SHP77 (cell line): ENCODE measurements around the gene DOCK2.

Experiments used
- DNase-seq, 2 experiments: peaks; one replicate each; lab custom pipeline; 2025; lab: John Stamatoyannopoulos, UW

Gene DOCK2

DNA sequence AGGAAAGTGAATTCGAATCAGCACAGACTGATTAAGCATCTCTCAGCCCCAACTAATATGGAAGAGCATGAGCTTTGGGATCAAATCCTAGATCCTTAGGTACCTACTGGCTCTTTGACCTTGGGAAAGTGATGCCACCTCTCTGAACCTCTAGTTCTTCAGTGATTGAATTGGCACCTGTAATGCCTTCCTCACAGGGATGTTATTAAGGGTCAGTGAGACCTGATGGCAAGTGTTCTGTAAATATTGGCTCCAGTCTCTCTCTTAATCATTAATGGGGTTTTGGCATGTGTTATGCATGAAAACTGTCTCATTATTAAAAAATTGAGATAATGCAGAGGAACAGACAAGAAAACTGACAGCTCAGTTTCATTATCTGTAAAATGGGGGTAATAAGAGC, 227.4 kb downstream of the DOCK2 start:
- no peak for DNase-seq

DNA sequence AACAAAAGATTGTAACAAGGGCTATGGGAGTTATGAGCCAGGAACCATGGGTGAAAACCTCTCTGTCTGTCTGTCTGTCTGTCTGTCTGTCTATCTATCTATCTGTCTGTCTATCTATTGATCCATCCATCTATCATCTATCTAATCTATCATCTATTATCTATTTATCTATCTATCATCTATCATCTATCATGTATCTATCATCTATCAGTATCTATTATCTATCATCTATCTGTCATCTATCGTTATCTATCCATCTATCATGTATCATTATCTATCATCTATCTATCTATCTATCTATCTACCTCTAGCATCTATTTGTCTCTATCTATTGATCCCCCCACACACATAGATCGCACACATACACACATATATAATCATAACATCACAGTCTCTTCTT, 230.3 kb downstream of the DOCK2 start:
- DNase-seq, result no peak

GRCh38 chr5:169869066-169869465, 232.0 kb downstream of the DOCK2 start:
- no peak for DNase-seq

DNA sequence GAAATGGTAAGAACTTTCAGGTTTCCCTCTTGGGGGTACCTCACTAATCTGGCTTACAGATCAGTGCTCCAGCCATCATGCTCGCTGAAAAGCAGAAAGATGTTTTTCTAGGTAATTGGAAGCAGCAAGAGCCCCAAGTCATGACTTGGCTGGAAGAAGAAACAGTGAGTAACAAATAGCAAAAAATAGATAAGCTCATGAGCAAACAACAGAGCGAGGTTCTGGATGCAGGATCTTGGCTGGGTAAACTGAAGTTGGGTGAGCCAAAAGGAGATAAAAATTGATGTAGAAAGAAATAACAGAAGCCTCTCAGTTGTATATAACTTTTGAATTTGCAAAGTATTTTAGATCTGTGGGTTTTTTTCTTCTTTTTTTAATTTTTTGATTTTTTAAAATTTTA, 233.1 kb downstream of the DOCK2 start:
- DNase-seq, result no peak

GRCh38 chr5:169871826-169872490, 234.9 kb downstream of the DOCK2 start:
- no peak for DNase-seq

- no peak for DNase-seq
Observed at GRCh38 chr5:169873642-169874041, 236.6 kb downstream of the DOCK2 start.

- DNase-seq, result no peak
Observed at GRCh38 chr5:169874621-169875020, 237.5 kb downstream of the DOCK2 start.

DNA sequence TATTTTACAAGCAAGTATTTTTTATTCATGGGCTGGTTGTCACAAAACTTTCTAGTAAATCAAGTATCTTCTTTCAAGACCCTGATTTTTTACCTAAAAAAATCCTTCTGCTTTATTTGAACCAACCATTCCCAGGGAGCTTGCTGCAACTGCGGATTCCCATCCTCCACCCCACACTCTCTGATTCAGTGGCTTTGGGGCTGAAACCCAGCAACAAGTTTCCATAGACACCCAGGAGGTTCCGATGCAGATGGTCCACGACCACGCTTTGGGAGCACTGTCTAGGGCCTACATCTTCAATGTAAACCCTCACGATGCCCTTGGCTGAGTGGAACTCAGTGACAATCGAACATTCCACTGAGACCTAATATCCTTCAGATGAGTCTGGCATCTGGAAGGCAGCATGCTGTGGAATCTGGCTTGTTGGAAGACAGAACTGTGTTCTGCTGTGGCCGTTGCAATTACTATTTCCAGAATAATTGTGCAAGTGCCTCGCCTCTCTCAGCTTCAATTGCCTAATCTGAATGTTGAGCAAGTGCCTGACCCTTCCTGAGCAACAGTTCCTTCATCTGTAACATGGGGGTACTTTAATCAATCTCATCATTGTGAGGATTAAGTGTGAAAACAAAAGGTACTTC, 238.1 kb downstream of the DOCK2 start:
- no peak for DNase-seq

DNA sequence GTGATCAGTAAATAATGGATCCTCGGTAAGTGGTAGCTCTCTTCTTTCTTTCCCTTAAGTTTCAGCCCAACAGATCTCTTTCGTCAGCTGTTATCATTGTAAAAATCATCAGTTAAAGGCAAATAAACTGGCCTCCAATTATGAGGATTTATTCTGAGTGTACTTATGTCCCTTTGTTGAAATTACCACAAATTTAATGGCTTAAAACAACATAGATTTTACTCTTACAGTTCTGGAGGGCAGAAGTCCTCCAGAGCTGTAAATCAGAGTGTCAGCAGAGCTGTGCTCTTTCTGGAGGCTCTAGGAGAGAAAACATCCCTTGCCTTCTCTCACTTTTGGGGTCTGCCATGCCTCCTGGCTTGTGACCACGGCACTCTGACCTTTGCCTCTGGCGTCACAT, 238.7 kb downstream of the DOCK2 start:
- DNase-seq, result no peak

- no peak for DNase-seq
Observed at GRCh38 chr5:169876386-169876785, 239.3 kb downstream of the DOCK2 start.

DNA sequence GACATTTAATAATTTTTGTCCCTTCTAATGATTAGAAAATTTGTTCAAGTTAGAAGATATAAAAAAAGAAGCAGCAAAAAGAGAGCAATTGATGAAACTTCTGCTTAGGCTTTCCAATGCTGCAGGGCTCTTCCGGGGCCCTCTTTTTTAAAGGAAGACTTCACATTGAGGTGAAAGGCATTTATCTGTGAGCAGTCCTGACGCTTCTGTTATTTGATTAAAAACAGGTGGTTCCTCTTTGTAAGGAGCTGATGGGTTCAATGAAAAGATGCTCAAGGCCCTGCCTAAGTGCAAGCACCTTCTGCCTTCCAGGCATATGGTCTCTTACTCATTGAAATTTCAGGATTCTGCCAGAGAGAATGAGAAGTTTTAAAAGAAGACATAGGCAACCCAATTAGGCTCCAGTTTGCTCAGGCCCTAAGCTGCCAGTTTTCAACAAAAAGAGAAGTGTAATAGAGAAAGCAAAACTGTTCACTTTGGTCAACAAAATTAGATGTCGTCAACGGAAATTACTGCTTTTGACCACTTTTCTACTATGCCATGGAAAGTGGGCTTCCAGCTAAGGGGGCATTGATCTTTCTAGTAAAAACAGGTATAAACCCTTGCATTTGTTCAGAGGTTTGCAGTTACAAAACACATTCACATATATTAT, 243.1 kb downstream of the DOCK2 start:
- DNase-seq, result no peak

DNA sequence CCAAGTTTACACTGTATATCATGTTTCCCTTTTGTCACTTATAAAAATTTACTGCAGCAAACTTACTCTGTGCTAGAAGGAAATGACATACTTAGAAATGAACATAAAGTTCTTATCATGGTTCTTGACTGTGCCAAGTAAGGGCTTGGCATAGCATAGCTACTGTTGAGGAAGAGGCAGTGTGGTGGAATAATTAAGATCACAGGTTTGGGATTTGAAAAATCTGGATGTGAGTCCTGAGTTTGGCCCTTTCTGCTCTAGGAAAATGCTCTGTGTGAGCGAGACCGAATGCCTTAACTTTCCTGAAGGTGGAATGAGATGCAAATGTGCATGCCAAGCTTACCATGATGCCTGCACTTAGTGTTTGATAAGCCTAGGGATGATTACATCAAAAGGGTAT, 243.7 kb downstream of the DOCK2 start:
- DNase-seq, result no peak

DNA sequence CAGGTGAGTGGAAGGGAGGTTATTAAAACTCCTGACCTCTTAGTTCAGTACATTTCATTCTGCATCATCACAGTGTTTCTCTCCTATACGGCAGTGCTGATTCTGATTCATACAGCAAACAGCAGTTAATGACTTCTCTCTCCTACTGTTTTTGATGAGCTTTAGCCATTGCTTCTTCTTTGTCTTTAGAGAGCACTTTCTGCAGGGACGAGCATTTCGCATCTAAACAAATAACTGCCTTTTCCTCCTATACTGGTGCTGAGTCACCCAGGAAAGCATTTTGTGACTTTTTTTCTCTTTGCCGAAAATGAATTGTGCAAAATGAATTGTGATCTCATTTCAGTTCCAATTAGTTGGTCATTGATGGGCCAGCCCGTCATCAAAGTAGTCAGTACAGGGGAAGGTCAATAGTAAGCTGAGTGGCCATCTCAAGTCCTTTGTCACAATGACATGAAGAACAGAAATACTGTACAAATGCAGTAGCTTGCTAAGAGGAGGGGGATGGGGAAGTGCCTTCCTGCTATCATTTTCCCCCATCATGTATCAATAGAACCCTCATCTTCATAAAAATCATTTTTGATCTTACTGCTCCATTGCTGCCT, 244.7 kb downstream of the DOCK2 start:
- no peak for DNase-seq

GRCh38 chr5:169886033-169886432, 249.0 kb downstream of the DOCK2 start:
- DNase-seq, result no peak

GRCh38 chr5:169886677-169887076, 249.6 kb downstream of the DOCK2 start:
- DNase-seq, result no peak

GRCh38 chr5:169889572-169889971, 252.5 kb downstream of the DOCK2 start:
- no peak for DNase-seq

- no peak for DNase-seq
Observed at GRCh38 chr5:169893010-169893409, 255.9 kb downstream of the DOCK2 start.

GRCh38 chr5:169893571-169893970, 256.5 kb downstream of the DOCK2 start:
- DNase-seq, result no peak

DNA sequence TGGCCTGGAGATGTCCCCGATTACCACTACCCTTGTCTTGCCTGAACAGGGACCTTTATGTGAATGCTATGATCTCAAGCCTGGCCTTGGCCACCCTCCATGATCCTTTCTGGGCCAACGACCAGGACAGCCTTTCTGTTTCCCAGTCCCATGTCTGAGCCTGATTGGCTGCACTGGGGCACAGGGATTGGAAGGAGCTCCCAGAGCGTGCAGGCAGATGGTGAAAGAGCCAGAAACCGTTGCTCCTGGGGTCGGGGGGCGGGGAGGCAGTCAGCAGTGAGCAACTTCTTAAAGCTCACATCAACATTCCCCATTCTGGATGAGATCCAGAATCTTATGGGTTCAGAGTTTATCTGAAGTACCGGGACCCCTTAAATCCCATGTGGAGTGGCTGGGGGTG, 258.9 kb downstream of the DOCK2 start:
- DNase-seq, result no peak

DNA sequence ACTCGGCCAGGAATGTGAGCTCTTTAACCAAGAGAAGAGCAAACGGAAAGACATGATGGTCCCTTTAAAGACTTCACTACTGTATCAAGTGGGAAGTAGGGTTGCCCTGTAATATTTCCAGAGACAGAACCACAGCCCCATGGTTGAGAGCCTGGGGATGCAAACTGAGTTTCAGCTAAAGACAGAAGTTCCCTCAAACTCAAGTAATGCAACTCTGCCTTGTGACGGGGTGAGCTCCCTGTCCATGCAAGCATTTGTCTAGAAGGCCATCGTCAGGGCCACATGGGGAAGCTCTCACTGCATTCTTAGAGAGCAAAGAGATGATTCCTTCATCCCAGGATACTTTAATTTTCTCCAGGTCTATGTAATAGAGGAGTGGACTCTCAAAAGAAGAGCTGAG, 260.4 kb downstream of the DOCK2 start:
- DNase-seq, result no peak

GRCh38 chr5:169901896-169902295, 264.8 kb downstream of the DOCK2 start:
- DNase-seq, result no peak

DNA sequence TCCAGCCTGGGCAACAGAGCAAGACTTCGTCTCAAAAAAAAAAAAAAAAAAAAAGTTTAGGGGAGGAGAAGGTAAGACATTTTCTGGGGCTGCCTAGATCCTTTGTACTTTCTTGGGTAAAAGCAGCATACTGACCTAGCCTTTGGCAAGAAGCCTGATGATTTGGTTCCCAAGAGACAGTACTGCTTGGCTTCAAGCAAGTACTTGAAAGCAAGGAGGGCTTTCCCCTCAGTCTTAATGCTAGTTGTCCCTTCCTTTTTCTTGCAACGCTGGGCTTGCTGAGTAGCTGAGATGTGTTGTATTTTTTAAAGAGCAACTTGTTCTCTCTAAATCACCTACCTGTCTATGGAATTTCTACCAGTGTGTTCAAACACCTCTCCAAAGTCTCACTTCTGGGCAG, 267.0 kb downstream of the DOCK2 start:
- DNase-seq, result no peak

DNA sequence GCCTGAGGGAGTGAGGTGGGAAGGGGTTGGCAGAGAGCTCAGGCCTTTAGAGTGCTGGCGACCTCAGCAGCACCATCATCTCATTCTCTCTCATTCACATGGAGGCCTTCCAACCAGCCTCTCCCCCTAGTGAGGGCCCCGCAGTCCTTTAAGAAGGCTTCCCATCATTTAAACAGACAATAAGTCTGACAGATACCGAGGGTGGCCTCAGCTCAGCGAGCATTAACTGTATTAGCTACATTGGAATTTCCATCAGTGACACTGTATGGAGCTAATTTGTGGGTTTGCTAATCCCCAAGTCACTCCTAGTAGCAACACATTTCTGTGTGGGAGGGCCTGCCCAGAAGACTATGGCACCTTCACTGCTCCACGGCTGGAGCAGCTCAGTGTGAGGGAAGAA, 267.4 kb downstream of the DOCK2 start:
- no peak for DNase-seq
